Activated CD4-positive, alpha-beta T cell treated with anti-CD3 and anti-CD28 coated beads, Interleukin-2, amount 50 U/mL, for 24 hours (primary cell): ENCODE data around the gene HTR6.
A peak's percentile ranks its signal among the peaks of the same experiment; 100 is the strongest.

Experiments
- DNase-seq, 2 donors: peaks; one replicate each; pipeline ENCODE4 v3.0.0-alpha.2; 2020; ENCODE audit warnings: low read depth in 1 of 2, low spot score in 1 of 2

Gene HTR6

GRCh38 chr1:19685994-19686393, 21.3 kb downstream of the HTR6 start:
- no peak for DNase-seq

- no peak for DNase-seq
Observed at GRCh38 chr1:19687414-19687813, 22.7 kb downstream of the HTR6 start.

- no peak for DNase-seq
Observed at GRCh38 chr1:19688041-19688842, 23.6 kb downstream of the HTR6 start.

GRCh38 chr1:19689085-19689757, 24.5 kb downstream of the HTR6 start:
- DNase-seq = no peak

GRCh38 chr1:19689856-19690255, 25.2 kb downstream of the HTR6 start:
- no peak for DNase-seq

GRCh38 chr1:19690342-19690741, 25.7 kb downstream of the HTR6 start:
- no peak for DNase-seq

- DNase-seq = no peak
Observed at GRCh38 chr1:19694298-19694697, 29.6 kb downstream of the HTR6 start.

- DNase-seq = no peak
Observed at GRCh38 chr1:19695772-19696171, 31.1 kb downstream of the HTR6 start.

GRCh38 chr1:19696820-19697219, 32.1 kb downstream of the HTR6 start:
- DNase-seq = no peak

- DNase-seq = no peak
Observed at GRCh38 chr1:19698181-19698580, 33.5 kb downstream of the HTR6 start.

- no peak for DNase-seq
Observed at GRCh38 chr1:19700079-19700777, 35.6 kb downstream of the HTR6 start.

GRCh38 chr1:19703280-19703679, 38.6 kb downstream of the HTR6 start:
- no peak for DNase-seq

GRCh38 chr1:19704247-19705113, 39.8 kb downstream of the HTR6 start:
- DNase-seq = peak; percentile 32 to 33

GRCh38 chr1:19705464-19705863, 40.8 kb downstream of the HTR6 start:
- no peak for DNase-seq

GRCh38 chr1:19706136-19706535, 41.5 kb downstream of the HTR6 start:
- DNase-seq = no peak

- no peak for DNase-seq
Observed at GRCh38 chr1:19708567-19709110, 44.0 kb downstream of the HTR6 start.

GRCh38 chr1:19709260-19709793, 44.7 kb downstream of the HTR6 start:
- no peak for DNase-seq

GRCh38 chr1:19710825-19711611, 46.3 kb downstream of the HTR6 start:
- DNase-seq = peak in 1 of 2 donors; percentile 20

- no peak for DNase-seq
Observed at GRCh38 chr1:19712928-19713327, 48.3 kb downstream of the HTR6 start.
